ENCODE measurements around the gene TBC1D1.
A peak's percentile ranks its signal among the peaks of the same experiment; 100 is the strongest.

The TBC1D1 gene

GRCh38 chr4:38100474-38101255 is 209.8 kb downstream of the TBC1D1 start:
- no peak for DNase-seq (ENCODE audit: low spot score)

- no peak for DNase-seq (ENCODE audit: low spot score)
Measured at GRCh38 chr4:38101563-38101962, 210.7 kb downstream of the TBC1D1 start.

GRCh38 chr4:38102957-38103588 is 212.2 kb downstream of the TBC1D1 start:
- DNase-seq (ENCODE audit: low spot score) = no peak

GRCh38 chr4:38105475-38106220 is 214.8 kb downstream of the TBC1D1 start:
- DNase-seq (ENCODE audit: low spot score) = no peak

GRCh38 chr4:38106311-38106710 is 215.4 kb downstream of the TBC1D1 start:
- no peak for DNase-seq (ENCODE audit: low spot score)

- no peak for DNase-seq (ENCODE audit: low spot score)
Measured at GRCh38 chr4:38106886-38107514, 216.1 kb downstream of the TBC1D1 start.

GRCh38 chr4:38107818-38108217 is 216.9 kb downstream of the TBC1D1 start:
- no peak for DNase-seq (ENCODE audit: low spot score)

GRCh38 chr4:38109370-38109769 is 218.5 kb downstream of the TBC1D1 start:
- DNase-seq (ENCODE audit: low spot score) = no peak

DNA sequence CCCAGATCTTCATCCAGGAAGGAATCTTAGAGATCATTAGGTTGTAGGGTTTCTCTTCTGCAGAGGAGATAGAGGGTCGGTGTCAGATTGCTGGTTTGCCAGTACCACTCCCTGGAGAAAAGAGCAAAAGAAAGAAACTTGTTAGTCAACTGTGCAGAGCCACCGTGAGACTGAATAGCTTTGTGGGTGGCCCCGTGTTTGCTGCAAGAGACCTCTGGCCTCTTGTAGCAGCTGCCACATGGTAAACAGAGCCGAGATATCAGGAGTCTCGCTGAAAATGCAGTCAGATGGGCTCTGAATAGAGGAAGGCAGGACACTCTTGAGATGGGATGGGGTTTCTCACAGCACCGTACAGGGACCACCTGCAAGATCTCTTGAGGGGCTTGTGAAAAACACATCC is 219.0 kb downstream of the TBC1D1 start:
- no peak for DNase-seq (ENCODE audit: low spot score)

- DNase-seq (ENCODE audit: low spot score) = no peak
Measured at GRCh38 chr4:38111024-38111423, 220.1 kb downstream of the TBC1D1 start.

DNA sequence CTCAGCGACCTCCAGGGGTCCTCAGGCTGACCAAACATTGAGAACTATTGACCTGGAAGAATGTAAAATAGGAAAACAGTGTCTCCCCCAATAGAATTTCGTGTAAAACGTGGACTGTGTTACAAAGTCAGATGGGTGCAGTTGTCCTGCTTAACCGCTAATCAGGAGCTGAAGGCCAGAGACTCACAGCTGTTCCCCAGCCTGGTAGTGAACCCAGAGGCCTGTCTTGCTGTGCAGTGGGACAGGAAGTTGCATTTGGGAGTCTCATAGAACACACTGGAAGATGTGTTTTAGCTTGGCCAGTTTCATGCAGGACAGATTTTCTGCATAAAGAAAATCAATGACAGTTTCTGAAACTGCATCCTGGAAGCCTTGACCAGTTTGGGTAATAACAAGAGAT is 220.8 kb downstream of the TBC1D1 start:
- DNase-seq (ENCODE audit: low spot score) = no peak

DNA sequence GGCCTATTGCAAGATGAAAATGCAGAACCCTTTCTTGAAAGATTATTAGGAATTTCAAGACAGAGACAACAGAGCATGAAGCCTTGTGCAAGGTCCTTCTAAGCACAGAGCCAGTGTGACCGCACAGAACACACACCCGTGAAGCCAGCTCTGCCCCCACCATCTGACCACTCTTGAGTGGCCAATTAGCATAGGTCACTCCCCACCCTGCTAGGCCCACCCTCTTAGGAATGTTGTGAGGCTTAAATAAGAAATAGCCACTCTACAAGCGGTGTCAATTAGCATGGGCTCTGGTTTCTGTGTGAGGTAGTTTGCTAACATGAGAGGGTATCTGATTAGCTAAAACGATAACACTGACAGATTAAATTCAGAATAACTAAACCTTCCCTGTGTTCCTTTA is 222.2 kb downstream of the TBC1D1 start:
- DNase-seq (ENCODE audit: low spot score) = no peak

GRCh38 chr4:38113551-38113950 is 222.7 kb downstream of the TBC1D1 start:
- no peak for DNase-seq (ENCODE audit: low spot score)

GRCh38 chr4:38114386-38115150 is 223.7 kb downstream of the TBC1D1 start:
- peak; percentile 14 for DNase-seq (ENCODE audit: low spot score)

DNA sequence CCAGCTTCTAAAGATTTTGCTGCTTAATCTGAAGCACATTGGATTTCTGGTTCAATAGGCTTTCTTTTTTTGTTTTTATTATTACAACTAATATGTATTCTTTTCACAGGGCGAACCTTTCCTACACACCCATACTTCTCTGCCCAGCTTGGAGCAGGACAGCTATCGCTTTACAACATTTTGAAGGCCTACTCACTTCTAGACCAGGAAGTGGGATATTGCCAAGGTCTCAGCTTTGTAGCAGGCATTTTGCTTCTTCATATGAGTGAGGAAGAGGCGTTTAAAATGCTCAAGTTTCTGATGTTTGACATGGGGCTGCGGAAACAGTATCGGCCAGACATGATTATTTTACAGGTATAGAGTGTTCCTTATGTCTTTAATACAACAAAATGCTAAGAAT is 224.7 kb downstream of the TBC1D1 start:
- no peak for DNase-seq (ENCODE audit: low spot score)

DNA sequence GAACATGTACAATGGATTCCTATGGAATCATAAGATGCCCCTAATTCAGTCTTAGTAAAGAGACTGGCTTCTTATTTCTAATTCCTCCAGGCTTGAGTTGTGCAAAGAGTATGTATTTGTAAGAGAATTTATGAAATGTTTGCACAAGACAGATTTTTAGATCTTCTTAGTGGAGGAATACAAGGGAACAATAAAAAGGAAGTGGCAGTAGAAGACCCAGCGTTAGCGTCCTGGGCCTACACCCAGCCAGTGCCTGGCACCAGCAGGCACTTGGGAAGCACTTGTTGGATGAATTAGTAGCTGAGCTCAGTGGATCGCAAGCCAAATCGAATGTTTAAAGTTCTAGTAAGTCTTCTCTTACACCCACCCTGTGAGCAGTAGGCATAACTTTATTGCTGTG is 226.7 kb downstream of the TBC1D1 start:
- no peak for DNase-seq (ENCODE audit: low spot score)

GRCh38 chr4:38119668-38120385 is 228.9 kb downstream of the TBC1D1 start:
- DNase-seq (ENCODE audit: low spot score) = peak; percentile 87

GRCh38 chr4:38120772-38121171 is 229.9 kb downstream of the TBC1D1 start:
- no peak for DNase-seq (ENCODE audit: low spot score)

GRCh38 chr4:38122060-38122459 is 231.2 kb downstream of the TBC1D1 start:
- no peak for DNase-seq (ENCODE audit: low spot score)

DNA sequence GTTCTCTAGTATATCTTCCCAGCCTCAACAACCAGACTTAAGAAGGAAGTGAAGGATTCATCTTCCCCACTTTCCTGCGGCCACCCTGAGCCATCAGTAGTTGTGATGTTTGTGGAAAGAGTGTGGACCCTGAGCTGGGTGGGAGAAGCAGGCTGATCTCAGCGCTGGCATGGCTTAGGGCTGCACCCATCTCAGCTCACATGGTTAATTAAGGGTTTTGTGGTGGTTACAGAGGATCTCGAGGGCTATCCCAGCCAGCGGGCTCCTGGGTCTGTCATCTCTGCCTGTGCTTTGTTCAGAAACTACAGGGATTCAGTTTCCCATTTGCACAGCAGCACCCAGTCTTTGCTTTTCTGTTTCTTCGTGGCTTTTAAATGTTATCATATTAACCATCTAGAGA is 232.7 kb downstream of the TBC1D1 start:
- DNase-seq (ENCODE audit: low spot score) = no peak

GRCh38 chr4:38124961-38125360 is 234.1 kb downstream of the TBC1D1 start:
- no peak for DNase-seq (ENCODE audit: low spot score)
